Measurements from ENCODE around the gene SLC26A1. TPM values are rescaled to one million over a fixed set of nuclear protein-coding genes. Genes with fewer than 3 reads are reported as not detected.
"Not testable (repeated sequence)": the region's sequence is repeated elsewhere in the genome, so short reads cannot be mapped to it uniquely, and the experiment has no call there.

The SLC26A1 gene
- total RNA-seq, 4 donors from 2014 or later, result 0.16 TPM; not detected in 3

- DNase-seq (peak in 1 of 2 donors; percentile 2), ATAC-seq (no peak)
- H3K27ac ChIP-seq, result no peak overlapping the region
- H3K9me3 ChIP-seq, result no peaks in the 10 kb centered on the region
- H3K4me1 ChIP-seq, result no peaks in the 10 kb centered on the region
- in situ Hi-C loops (cut with MboI; ENCODE audit: low sequenced_read_pairs in 4 of 4) (no loop called here), intact Hi-C loops (cut with DNase I; ENCODE audit: low total_unique reads) (no loop called here)
- H3K27me3 ChIP-seq, result no peaks in the 10 kb centered on the region
- no peaks in the 10 kb centered on the region for H3K36me3 ChIP-seq
- no peak for TF ChIP-seq CTCF (IDR thresholded peaks at IDR 0.05 in 4 of 5, conservative IDR thresholded peaks at IDR 0.05 in 1 of 5)
- no peak for TF ChIP-seq POLR2A (IDR thresholded peaks at IDR 0.05)
- no peak overlapping the region for H3K4me3 ChIP-seq
These were observed 45.7 kb downstream of the SLC26A1 start for GRCh38 chr4:947491-947971.

GRCh38 chr4:946517-947471, 46.4 kb downstream of the SLC26A1 start:
- Histone ChIP-seq H3K36me3 (no peaks in the 10 kb centered on the region), H3K4me1 (no peaks in the 10 kb centered on the region), H3K9me3 (no peaks in the 10 kb centered on the region), H3K4me3 (no peak overlapping the region), H3K27ac (no peak overlapping the region), H3K27me3 (no peaks in the 10 kb centered on the region)
- DNase-seq, result peak in 1 of 2 donors; percentile 2
- intact Hi-C loops (cut with DNase I; ENCODE audit: low total_unique reads), result no loop called here
- TF ChIP-seq CTCF (IDR thresholded peaks at IDR 0.05 in 4 of 5, conservative IDR thresholded peaks at IDR 0.05 in 1 of 5), result no peak
- no peak for TF ChIP-seq POLR2A (IDR thresholded peaks at IDR 0.05)
- in situ Hi-C loops (cut with MboI; ENCODE audit: low sequenced_read_pairs in 4 of 4), result no loop called here
- ATAC-seq, result no peak

GRCh38 chr4:946103-946450, 47.1 kb downstream of the SLC26A1 start:
- intact Hi-C loops (cut with DNase I; ENCODE audit: low total_unique reads) (no loop called here), in situ Hi-C loops (cut with MboI; ENCODE audit: low sequenced_read_pairs in 4 of 4) (no loop called here)
- Histone ChIP-seq H3K4me1 (no peaks in the 10 kb centered on the region), H3K9me3 (no peaks in the 10 kb centered on the region), H3K27ac (no peak overlapping the region), H3K27me3 (no peaks in the 10 kb centered on the region), H3K36me3 (no peaks in the 10 kb centered on the region), H3K4me3 (no peak overlapping the region)
- DNase-seq (no peak), ATAC-seq (no peak)
- TF ChIP-seq POLR2A (IDR thresholded peaks at IDR 0.05), result no peak
- no peak for TF ChIP-seq CTCF (IDR thresholded peaks at IDR 0.05 in 4 of 5, conservative IDR thresholded peaks at IDR 0.05 in 1 of 5)

GRCh38 chr4:945274-946102, 47.7 kb downstream of the SLC26A1 start:
- no peak overlapping the region for H3K4me3 ChIP-seq
- H3K27me3 ChIP-seq, result no peaks in the 10 kb centered on the region
- DNase-seq, result no peak
- intact Hi-C loops (cut with DNase I; ENCODE audit: low total_unique reads) (no loop called here), in situ Hi-C loops (cut with MboI; ENCODE audit: low sequenced_read_pairs in 4 of 4) (no loop called here)
- H3K9me3 ChIP-seq, result no peaks in the 10 kb centered on the region
- H3K27ac ChIP-seq, result no peak overlapping the region
- TF ChIP-seq POLR2A (IDR thresholded peaks at IDR 0.05) (no peak), CTCF (IDR thresholded peaks at IDR 0.05 in 4 of 5, conservative IDR thresholded peaks at IDR 0.05 in 1 of 5) (no peak)
- no peaks in the 10 kb centered on the region for H3K36me3 ChIP-seq
- ATAC-seq, result no peak
- H3K4me1 ChIP-seq, result no peaks in the 10 kb centered on the region

- H3K27me3 ChIP-seq; ATAC-seq; H3K9me3 ChIP-seq; H3K36me3 ChIP-seq; DNase-seq; H3K27ac ChIP-seq; intact Hi-C loops (cut with DNase I; ENCODE audit: low total_unique reads); in situ Hi-C loops (cut with MboI; ENCODE audit: low sequenced_read_pairs in 4 of 4); H3K4me3 ChIP-seq; H3K4me1 ChIP-seq: not testable (repeated sequence)
These were observed 53.7 kb downstream of the SLC26A1 start for GRCh38 chr4:939508-939907.

All from gastrocnemius medialis (tissue), 4 donors.